SK-N-SH (cell line): ENCODE measurements around the gene PLD1. TPM values are rescaled to one million over a fixed set of nuclear protein-coding genes. Genes with fewer than 3 reads are reported as not detected.

Experiments used
- CTCF ChIA-PET: fragments of 300-600, 350-600 bp; formaldehyde crosslinking; extraction: SDS; loops from one replicate; lab custom pipeline; 2021; lab: Yijun Ruan, JAX
- POLR2A ChIA-PET: fragments of 350-600 bp; sonication (Branson Sonifier 250); formaldehyde crosslinking; extraction: SDS; loops from one replicate; lab custom pipeline; 2020; ENCODE audit warnings: antibody characterized with exemption, inconsistent platforms; lab: Yijun Ruan, JAX
- DNase-seq: peaks from one replicate; pipeline ENCODE4 v3.0.0; 2012
- H2AFZ ChIP-seq: fragments of 200-600 bp; sonication (generic); 2 replicates; pipeline ENCODE4 v1.8.1; 2016; ENCODE audit warnings: antibody characterized with exemption, mild to moderate bottlenecking, low read depth
- H3F3A ChIP-seq: fragments of 200-600 bp; sonication (generic); replicated peaks from 2 replicates; pipeline ENCODE3; 2016; ENCODE audit warnings: antibody characterized with exemption, mild to moderate bottlenecking; ENCODE audit not compliant: insufficient read depth
- H3K27ac ChIP-seq, 2 experiments: fragments of 200-500 bp in 1 of 2; fragments of 200-600 bp in 1 of 2; sonication (Bioruptor generic) in 1 of 2; sonication (generic), shearing (Covaris generic) in 1 of 2; 2 replicates each; pipeline versions ENCODE4 v1.5.1 to v1.6.1; 2014 to 2016; ENCODE audit warnings: low read depth in 2 of 2, inconsistent platforms in 1 of 2, low read length in 1 of 2, mild to moderate bottlenecking in 1 of 2, mixed read lengths in 1 of 2
- H3K27me3 ChIP-seq: fragments of 200-600 bp; sonication (generic), shearing (Covaris generic); 2 replicates; pipeline ENCODE4 v1.6.1; 2016; ENCODE audit warnings: mixed run types; ENCODE audit not compliant: insufficient read depth
- H3K36me3 ChIP-seq, 2 experiments: fragments of 200-500 bp in 1 of 2; fragments of 200-600 bp in 1 of 2; sonication (Bioruptor generic) in 1 of 2; sonication (generic) in 1 of 2; replicated peaks in 1 of 2; 2 replicates each; pipeline versions ENCODE3 to v1.5.1; 2014 to 2016; ENCODE audit warnings: low read length in 1 of 2, mild to moderate bottlenecking in 1 of 2; ENCODE audit not compliant: insufficient read depth in 2 of 2, control insufficient read depth in 1 of 2
- H3K4me1 ChIP-seq, 2 experiments: fragments of 200-500 bp in 1 of 2; fragments of 200-600 bp in 1 of 2; sonication (Bioruptor generic) in 1 of 2; sonication (generic), shearing (Covaris generic) in 1 of 2; 2 replicates each; pipeline versions ENCODE4 v1.5.1 to v1.6.1; 2014 to 2016; ENCODE audit warnings: low read depth in 1 of 2, low read length in 1 of 2, mixed run types in 1 of 2; ENCODE audit not compliant: insufficient read depth in 2 of 2, control insufficient read depth in 1 of 2
- H3K4me2 ChIP-seq: fragments of 200-600 bp; sonication (generic), shearing (Covaris generic); 2 replicates; pipeline ENCODE4 v1.6.1; 2017; ENCODE audit warnings: mixed run types
- H3K4me3 ChIP-seq, 2 experiments: fragments of 200-500 bp in 1 of 2; fragments of 200-600 bp in 1 of 2; sonication (Bioruptor generic) in 1 of 2; sonication (generic), shearing (Covaris generic) in 1 of 2; 2 replicates each; pipeline versions ENCODE4 v1.5.1 to v1.8.1; 2014 to 2016; ENCODE audit warnings: low read depth in 2 of 2, inconsistent platforms in 1 of 2, low read length in 1 of 2, mild to moderate bottlenecking in 1 of 2, mixed read lengths in 1 of 2, moderate library complexity in 1 of 2
- H3K79me2 ChIP-seq: fragments of 200-600 bp; sonication (generic); 2 replicates; pipeline ENCODE4 v1.8.1; 2017; ENCODE audit warnings: mild to moderate bottlenecking; ENCODE audit not compliant: insufficient read depth
- H3K9ac ChIP-seq: fragments of 200-600 bp; sonication (generic); 2 replicates; pipeline ENCODE4 v1.6.1; 2017; ENCODE audit warnings: mixed run types
- H3K9me2 ChIP-seq: fragments of 200-600 bp; sonication (generic); 2 replicates; pipeline ENCODE4 v1.6.1; 2017; ENCODE audit warnings: mixed run types
- H3K9me3 ChIP-seq: fragments of 200-600 bp; sonication (generic); 2 replicates; pipeline ENCODE4 v1.6.1; 2017; ENCODE audit warnings: mixed run types, mild to moderate bottlenecking, moderate library complexity
- H4K20me1 ChIP-seq: fragments of 200-600 bp; sonication (generic); 2 replicates; pipeline ENCODE4 v1.6.1; 2017; ENCODE audit warnings: mild to moderate bottlenecking, mixed run types; ENCODE audit not compliant: insufficient read depth
- CHD2 ChIP-seq: fragments of 150-350 bp; IDR thresholded peaks from 2 replicates; pipeline ENCODE4 v1.6.1; 2018; ENCODE audit warnings: low read length; ENCODE audit not compliant: partially characterized antibody
- ELF1 ChIP-seq: IDR thresholded peaks from 2 replicates; pipeline ENCODE4 v1.4.0; 2012
- EP300 ChIP-seq, 2 experiments: IDR thresholded peaks; 2 replicates each; pipeline versions ENCODE4 v1.4.0 to v1.6.1; 2012; ENCODE audit warnings: borderline replicate concordance in 1 of 2, low read depth in 1 of 2, low read length in 1 of 2
- EZH2phosphoT487 ChIP-seq: fragments of 200-600 bp; sonication (generic); IDR thresholded peaks from 2 replicates; pipeline ENCODE4 v1.6.1; 2017; ENCODE audit warnings: low read depth, mixed run types, mild to moderate bottlenecking, antibody characterized with exemption, moderate library complexity, borderline replicate concordance
- FOSL2 ChIP-seq: IDR thresholded peaks from 2 replicates; pipeline ENCODE4 v1.4.0; 2012; ENCODE audit warnings: low read depth, mild to moderate bottlenecking, moderate library complexity, borderline replicate concordance
- FOXJ3 ChIP-seq: sonication (generic); formaldehyde crosslinking; IDR thresholded peaks from 2 replicates; pipeline ENCODE4 v1.5.1; 2020; ENCODE audit warnings: mild to moderate bottlenecking, missing genetic modification reagents
- FOXM1 ChIP-seq: IDR thresholded peaks from 2 replicates; pipeline ENCODE4 v1.4.0; 2012; ENCODE audit warnings: low read depth, mild to moderate bottlenecking
- GABPA ChIP-seq: IDR thresholded peaks from 2 replicates; pipeline ENCODE4 v1.4.0; 2012; ENCODE audit warnings: low read depth, mild to moderate bottlenecking
- GATA2 ChIP-seq: sonication (generic); formaldehyde crosslinking; IDR thresholded peaks from 2 replicates; pipeline ENCODE4 v1.5.0; 2020; ENCODE audit warnings: mild to moderate bottlenecking, missing genetic modification reagents
- IRF3 ChIP-seq: fragments of 150-350 bp; IDR thresholded peaks from 2 replicates; pipeline ENCODE4 v1.6.1; 2016; ENCODE audit warnings: mild to moderate bottlenecking, low read depth, low read length
- JUND ChIP-seq: IDR thresholded peaks from 2 replicates; pipeline ENCODE4 v1.4.0; 2012
- MAX ChIP-seq: IDR thresholded peaks from 2 replicates; pipeline ENCODE4 v1.4.0; 2012; ENCODE audit warnings: low read depth
- MEF2A ChIP-seq: IDR thresholded peaks from 2 replicates; pipeline ENCODE4 v1.4.0; 2012; ENCODE audit warnings: low read depth, borderline replicate concordance
- MXI1 ChIP-seq: IDR thresholded peaks from 2 replicates; pipeline ENCODE4 v1.6.1; 2012; ENCODE audit warnings: mild to moderate bottlenecking, low read depth, low read length, improper control_type of control experiment
- NFIC ChIP-seq: IDR thresholded peaks from 2 replicates; pipeline ENCODE4 v1.4.0; 2012; ENCODE audit warnings: borderline replicate concordance
- NRF1 ChIP-seq: IDR thresholded peaks from 2 replicates; pipeline ENCODE4 v1.6.1; 2012; ENCODE audit warnings: low read depth, mild to moderate bottlenecking, low read length
- PBX3 ChIP-seq: IDR thresholded peaks from 2 replicates; pipeline ENCODE4; 2012
- POLR2AphosphoS5 ChIP-seq: IDR thresholded peaks from 2 replicates; pipeline ENCODE4 v1.6.1; 2012; ENCODE audit warnings: low read depth, low read length
- RAD21 ChIP-seq: IDR thresholded peaks from 2 replicates; pipeline ENCODE4 v1.6.1; 2012; ENCODE audit warnings: mild to moderate bottlenecking, low read length
- RCOR1 ChIP-seq: fragments of 150-350 bp; IDR thresholded peaks from 2 replicates; pipeline ENCODE4 v1.6.1; 2017; ENCODE audit warnings: antibody characterized with exemption, low read length
- REST ChIP-seq: IDR thresholded peaks from 2 replicates; pipeline ENCODE4 v1.6.1; 2012; ENCODE audit warnings: mild to moderate bottlenecking, low read depth, low read length, moderate library complexity
- RFX5 ChIP-seq: IDR thresholded peaks from 2 replicates; pipeline ENCODE4 v1.6.1; 2012; ENCODE audit warnings: mild to moderate bottlenecking, improper control_type of control experiment, low read length
- RXRA ChIP-seq: IDR thresholded peaks from 2 replicates; pipeline ENCODE4 v1.4.0; 2012; ENCODE audit warnings: low read depth, mild to moderate bottlenecking, borderline replicate concordance
- SMC3 ChIP-seq: IDR thresholded peaks from 2 replicates; pipeline ENCODE4 v1.6.1; 2012; ENCODE audit warnings: low read depth, low read length, improper control_type of control experiment
- TAF1 ChIP-seq: IDR thresholded peaks from 2 replicates; pipeline ENCODE4 v1.6.1; 2012; ENCODE audit warnings: low read depth, mild to moderate bottlenecking, low read length, moderate library complexity, borderline replicate concordance
- TEAD4 ChIP-seq: IDR thresholded peaks from 2 replicates; pipeline ENCODE4 v1.4.0; 2012; ENCODE audit warnings: mild to moderate bottlenecking, borderline replicate concordance; ENCODE audit not compliant: insufficient read depth
- YY1 ChIP-seq: IDR thresholded peaks from 2 replicates; pipeline ENCODE4 v1.4.0; 2012; ENCODE audit warnings: low read depth, mild to moderate bottlenecking
- WGBS: methylation state at CpG from one replicate; pipeline ENCODE4 v1.1.6; 2017; ENCODE audit warnings: low lambda C conversion rate; 5-methylcytosine and 5-hydroxymethylcytosine counted together
- polyA plus RNA-seq, 3 experiments: library from polyadenylated mRNA; depleted of rRNA; stranded (reverse); fragments of >200 nt; gene quantifications; 2 replicates each; pipeline ENCODE4 v1.2.3, GENCODE V29; 2012

The PLD1 gene
- 6.2 and 7.9 TPM in 2 replicates for polyA plus RNA-seq (2012; rRNA removed)
- polyA plus RNA-seq (2012; cell fraction: cytosol; rRNA removed) = 5.5 and 5.8 TPM in 2 replicates
- polyA plus RNA-seq (2012; cell fraction: nucleus; rRNA removed) = 11.4 and 26.4 TPM in 2 replicates

- no peaks in the 10 kb centered on the region for H4K20me1 ChIP-seq
- H2AFZ ChIP-seq = peak within 1 kb of the TSS; percentile 80
- no peaks in the 10 kb centered on the region for H3K27me3 ChIP-seq
- no peaks in the 10 kb centered on the region for H3K9me3 ChIP-seq
- no peaks in the 10 kb centered on the region for H3K9me2 ChIP-seq
- peaks cover 21% of the 10 kb centered on the region for H3F3A ChIP-seq
- peak within 1 kb of the TSS; percentile 74 for H3K9ac ChIP-seq
- peak within 1 kb of the TSS; percentile 75 to 79 for H3K4me3 ChIP-seq
- H3K4me2 ChIP-seq = peak within 1 kb of the TSS; percentile 91
- ChIA-PET CTCF (interaction anchor here (0.6 to 1.8 kb wide), 6 partner anchors 14 to 522 kb away, joined by 3 to 10 read pairs (median 3); no protein-coding TSS in a partner anchor), POLR2A (no interaction called here)
- DNase-seq = peak; percentile 88
- H3K27ac ChIP-seq = peak within 1 kb of the TSS; percentile 51 to 95
- peaks cover 11% of the 10 kb centered on the region; the same call in 1 of the 2 replicates for H3K79me2 ChIP-seq
- WGBS = 2% methylated on average over 10 of the region's 78 CpGs
- H3K36me3 ChIP-seq = no peaks in the 10 kb centered on the region
- peaks cover 12 to 22% of the 10 kb centered on the region in 2 experiments; a peak in 3 of 4 replicates for H3K4me1 ChIP-seq
- 0 out of 2 replicates have a peak, but pooled peaks have one; percentile 28 for TF ChIP-seq POLR2AphosphoS5
- TF ChIP-seq RAD21 = peak; percentile 9; the same call in 1 of the 2 replicates
- peak; percentile 22; the same call in 1 of the 2 replicates for TF ChIP-seq PBX3
- no peak for TF ChIP-seq TEAD4
- TF ChIP-seq EP300 (IDR thresholded peaks at IDR 0.05; ENCODE audit: borderline replicate concordance in 1 of 2, low read depth in 1 of 2, low read length in 1 of 2) = peak in 1 of 2 experiments; percentile 50; a peak in 1 of 4 replicates
- no peak for TF ChIP-seq GABPA
- 0 out of 2 replicates have a peak, but pooled peaks have one; percentile 12 for TF ChIP-seq FOSL2
- peak; percentile 62; the same call in 1 of the 2 replicates for TF ChIP-seq MXI1
- TF ChIP-seq NFIC = peak; percentile 57
- no peak for TF ChIP-seq JUND
- TF ChIP-seq RXRA = no peak
- TF ChIP-seq YY1 = no peak
- no peak for TF ChIP-seq GATA2
- TF ChIP-seq RFX5 = no peak
- TF ChIP-seq IRF3 = no peak
- TF ChIP-seq EZH2phosphoT487 = no peak
- TF ChIP-seq MAX = peak; percentile 91
- no peak for TF ChIP-seq CHD2
- no peak for TF ChIP-seq FOXJ3
- peak; percentile 51; the same call in 1 of the 2 replicates for TF ChIP-seq ELF1
- no peak for TF ChIP-seq FOXM1
- no peak; the same call in 1 of the 2 replicates for TF ChIP-seq SMC3
- TF ChIP-seq NRF1 = peak; percentile 63
- no peak; the same call in 1 of the 2 replicates for TF ChIP-seq MEF2A
- TF ChIP-seq REST = 0 out of 2 replicates have a peak, but pooled peaks have one; percentile 3
- no peak for TF ChIP-seq RCOR1
- TF ChIP-seq TAF1 = peak; percentile 42; the same call in 1 of the 2 replicates
Observed at GRCh38 chr3:171809861-171810628, at the start of gene PLD1. Gene PLD1 (minus strand): TSS chr3:171810483. CDS start chr3:171738051, 72,432 bp downstream.
